HG03097 (cell line): ENCODE data around the gene TEKT5.
"Not testable (repeated sequence)": the region's sequence is repeated elsewhere in the genome, so short reads cannot be mapped to it uniquely, and the experiment has no call there.

ENCODE experiments used
- ATAC-seq: cut with Tn5 transposase; IDR thresholded peaks from one replicate; pipeline ENCODE4 v1.9.1; 2021; ENCODE audit not compliant: unreplicated experiment, low FRiP score

Gene TEKT5

DNA sequence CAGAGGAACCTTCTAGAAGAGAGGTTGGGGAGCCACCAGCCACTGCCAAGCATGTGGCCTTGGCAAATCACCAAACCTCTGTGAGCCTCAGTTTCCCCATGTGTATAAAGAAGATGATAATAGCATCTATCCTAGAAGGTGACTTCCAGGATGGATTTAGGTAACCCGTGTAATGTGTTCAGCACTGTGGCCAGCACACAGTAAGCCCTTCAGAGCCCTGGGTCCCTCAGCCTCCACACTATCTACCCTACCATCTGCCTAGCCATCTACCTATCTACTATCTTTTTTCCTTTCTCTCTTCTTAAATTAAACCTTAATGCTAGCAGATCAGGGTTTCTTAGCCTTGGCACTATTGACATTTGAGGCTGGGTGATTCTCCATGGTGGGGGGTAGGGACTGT lies 33.0 kb downstream of the TEKT5 start:
- no peak for ATAC-seq

- ATAC-seq: no peak
These were observed 33.6 kb downstream of the TEKT5 start for GRCh38 chr16:10660950-10661635.

DNA sequence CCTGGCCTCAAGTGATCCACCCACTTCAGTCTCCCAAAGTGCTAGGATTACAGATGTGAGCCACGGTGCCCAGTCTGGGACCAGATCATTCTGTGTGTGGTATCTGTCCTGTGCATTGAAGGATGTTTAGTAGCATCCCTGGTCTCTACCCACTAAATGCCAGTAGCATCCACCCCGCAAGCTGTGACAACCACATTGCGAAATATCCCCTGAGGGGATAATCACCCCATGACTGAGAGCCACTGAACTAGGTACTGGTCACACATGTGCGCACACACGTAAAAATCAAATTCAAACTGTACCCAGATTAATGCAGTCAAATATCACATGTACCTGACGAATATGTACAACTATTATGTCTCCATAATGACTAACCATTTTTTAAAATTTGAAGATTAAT lies 35.8 kb downstream of the TEKT5 start:
- ATAC-seq: no peak

GRCh38 chr16:10657925-10658324 lies 36.8 kb downstream of the TEKT5 start:
- no peak for ATAC-seq

DNA sequence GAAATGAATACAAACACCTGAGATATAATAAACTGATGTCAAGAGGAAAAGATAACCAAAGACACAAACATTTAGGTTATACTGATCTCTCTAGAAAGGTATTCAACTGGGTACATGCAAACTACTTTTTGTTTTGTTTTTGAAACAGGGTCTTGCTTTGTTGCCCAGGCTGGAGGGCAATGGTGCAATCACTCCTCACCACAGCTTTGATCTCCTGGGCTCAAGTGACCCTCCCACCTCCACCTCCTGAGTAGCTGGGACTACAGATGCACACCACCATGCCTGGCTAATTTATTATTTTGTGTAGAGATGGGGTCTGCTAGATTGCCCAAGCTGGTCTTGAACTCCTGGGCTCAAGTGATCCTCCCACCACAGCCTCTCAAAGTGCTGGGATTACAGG lies 38.1 kb downstream of the TEKT5 start:
- no peak for ATAC-seq

DNA sequence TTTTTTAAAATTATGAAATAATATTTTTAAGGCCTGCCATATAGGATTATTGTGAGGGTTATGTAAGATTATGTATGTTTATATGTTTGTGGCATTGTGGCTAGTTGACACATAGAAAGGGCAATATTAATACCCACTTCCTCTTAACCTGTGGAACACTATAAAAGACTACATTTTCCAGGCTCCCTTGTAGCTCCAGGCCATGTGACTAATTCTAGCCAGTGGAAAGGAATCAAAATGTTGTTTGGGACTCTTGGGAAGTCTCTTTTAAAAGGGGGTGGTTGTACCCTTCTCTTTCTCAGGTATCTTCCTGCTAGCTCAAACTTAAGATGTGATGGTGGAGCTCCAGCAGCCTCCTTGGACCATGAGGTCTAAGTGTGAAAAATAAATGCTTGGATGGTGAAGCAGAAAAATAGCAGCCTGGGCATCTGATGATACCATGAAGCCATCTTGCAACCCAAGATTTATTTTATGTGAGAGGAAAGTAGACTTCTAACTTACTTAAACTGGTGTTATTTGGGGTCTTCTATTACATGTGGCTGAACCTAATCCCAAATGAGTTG lies 39.2 kb downstream of the TEKT5 start:
- ATAC-seq: no peak

DNA sequence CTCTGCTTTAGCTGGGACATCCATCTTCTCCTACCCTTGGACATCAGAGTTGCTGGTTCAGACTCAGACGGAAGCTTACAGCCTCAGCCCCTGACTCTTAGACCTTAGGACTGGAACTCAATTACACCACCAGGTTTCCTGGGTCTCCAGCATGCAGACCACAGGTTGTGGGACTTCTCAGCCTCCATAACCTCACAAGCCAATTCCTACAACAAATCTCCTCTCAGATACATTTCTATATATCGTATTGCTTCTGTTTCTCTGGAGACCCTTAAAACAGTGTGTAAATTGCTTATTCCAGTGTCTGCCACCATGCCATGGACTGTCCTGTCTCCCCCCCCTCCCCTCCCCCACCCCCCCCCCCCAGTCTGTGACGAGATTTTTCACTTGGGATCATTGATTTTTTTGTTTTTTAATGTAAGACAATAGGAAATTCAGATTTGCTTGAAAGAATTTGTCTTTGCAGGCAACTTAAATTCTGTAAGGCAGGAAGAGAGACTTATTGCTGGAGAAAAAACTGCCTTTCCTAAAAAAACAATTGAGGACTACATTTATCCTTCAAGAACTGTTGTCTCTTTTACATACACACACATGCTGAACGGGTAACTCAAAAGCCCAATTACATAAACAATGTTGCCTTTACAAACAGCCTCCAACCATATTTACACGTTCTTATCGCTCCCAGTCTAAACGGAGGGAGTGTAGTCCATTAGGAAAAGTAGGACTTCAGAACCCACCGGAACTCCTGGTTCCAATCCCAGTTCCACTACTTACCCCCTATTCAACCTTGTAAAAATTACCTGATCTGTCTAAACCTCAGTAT lies 39.9 kb downstream of the TEKT5 start:
- ATAC-seq: no peak

DNA sequence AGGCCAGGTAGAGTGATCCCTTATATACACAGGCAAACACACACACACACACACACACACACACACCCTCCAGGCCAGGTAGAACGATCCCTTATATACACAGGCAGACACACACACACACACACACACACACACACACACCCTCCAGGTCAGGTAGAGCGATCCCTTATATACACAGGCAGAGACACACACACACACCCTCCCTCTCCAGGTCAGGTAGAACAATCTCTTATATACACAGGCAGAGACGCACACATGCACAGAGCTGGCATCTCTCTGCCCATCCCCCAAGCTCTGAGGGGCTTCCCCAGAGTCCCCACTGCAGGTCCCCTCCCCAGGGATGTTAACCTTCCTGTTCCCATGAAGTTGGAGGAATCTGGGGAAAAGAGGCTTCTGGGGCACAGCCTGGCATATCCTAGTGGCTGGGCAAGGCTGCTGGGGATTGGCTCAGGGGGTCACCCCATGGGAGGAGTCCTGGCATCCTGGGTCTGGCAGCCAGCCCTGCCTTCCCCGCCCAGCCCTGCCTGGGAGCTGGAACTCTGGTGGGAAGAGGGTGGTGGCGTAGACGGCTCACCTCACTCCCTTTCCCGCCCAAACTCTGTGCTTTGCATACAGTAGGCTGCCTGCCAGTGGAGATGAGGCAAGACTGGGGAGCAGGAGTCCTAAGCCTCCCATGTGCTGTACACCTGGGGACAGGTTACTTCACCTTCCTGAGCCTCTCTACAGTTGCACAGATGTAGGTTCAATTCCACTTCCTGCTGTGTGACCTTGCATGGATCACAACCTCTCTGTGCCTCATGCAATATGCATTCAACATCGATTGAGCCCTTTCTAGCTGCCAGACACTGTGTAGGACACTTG lies 41.8 kb downstream of the TEKT5 start:
- ATAC-seq: no peak

DNA sequence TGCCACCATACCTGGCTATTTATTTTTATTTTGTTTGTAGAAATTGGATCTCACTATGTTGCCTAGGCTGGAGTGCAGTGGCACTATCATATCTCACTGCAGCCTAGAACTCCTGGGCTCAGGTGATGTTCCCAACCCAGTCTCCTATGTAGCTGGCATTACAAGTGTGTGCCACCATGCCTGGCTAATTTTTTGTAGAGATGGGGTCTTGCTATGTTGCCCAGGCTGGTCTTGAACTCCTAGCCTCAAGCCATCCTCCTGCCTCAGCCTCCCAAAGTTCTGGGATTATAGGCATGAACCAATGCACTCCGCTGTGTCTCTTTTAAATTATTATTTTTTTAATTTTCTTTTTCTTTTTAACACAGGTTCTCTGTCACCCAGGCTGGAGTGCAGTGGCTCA lies 45.6 kb downstream of the TEKT5 start:
- ATAC-seq: not testable (repeated sequence)

GRCh38 chr16:10647721-10648296 lies 46.9 kb downstream of the TEKT5 start:
- no peak for ATAC-seq

GRCh38 chr16:10647264-10647720 lies 47.4 kb downstream of the TEKT5 start:
- ATAC-seq: no peak

GRCh38 chr16:10646581-10647263 lies 48.0 kb downstream of the TEKT5 start:
- no peak for ATAC-seq

- no peak for ATAC-seq
These were observed 48.5 kb downstream of the TEKT5 start for GRCh38 chr16:10646228-10646580.

DNA sequence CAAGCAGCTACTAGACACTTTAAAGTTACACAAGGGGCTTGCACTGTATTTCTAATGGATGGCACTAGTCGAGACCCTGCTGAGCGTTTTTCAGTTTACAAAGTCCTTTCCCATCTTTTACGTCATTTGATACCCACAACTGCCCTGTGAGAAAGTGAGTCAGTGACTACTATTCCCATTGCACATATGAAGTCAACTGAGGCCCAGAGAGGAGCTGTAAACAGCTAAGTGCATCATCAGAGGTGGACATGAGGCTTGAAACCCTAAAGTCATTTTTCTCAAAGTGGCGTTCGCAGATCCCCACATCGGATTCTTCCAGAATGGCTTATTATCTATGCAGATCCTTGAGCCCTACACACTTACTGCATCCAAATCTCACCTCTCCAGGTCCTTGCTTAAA lies 50.6 kb downstream of the TEKT5 start:
- no peak for ATAC-seq

GRCh38 chr16:10642964-10643363 lies 51.8 kb downstream of the TEKT5 start:
- no peak for ATAC-seq

DNA sequence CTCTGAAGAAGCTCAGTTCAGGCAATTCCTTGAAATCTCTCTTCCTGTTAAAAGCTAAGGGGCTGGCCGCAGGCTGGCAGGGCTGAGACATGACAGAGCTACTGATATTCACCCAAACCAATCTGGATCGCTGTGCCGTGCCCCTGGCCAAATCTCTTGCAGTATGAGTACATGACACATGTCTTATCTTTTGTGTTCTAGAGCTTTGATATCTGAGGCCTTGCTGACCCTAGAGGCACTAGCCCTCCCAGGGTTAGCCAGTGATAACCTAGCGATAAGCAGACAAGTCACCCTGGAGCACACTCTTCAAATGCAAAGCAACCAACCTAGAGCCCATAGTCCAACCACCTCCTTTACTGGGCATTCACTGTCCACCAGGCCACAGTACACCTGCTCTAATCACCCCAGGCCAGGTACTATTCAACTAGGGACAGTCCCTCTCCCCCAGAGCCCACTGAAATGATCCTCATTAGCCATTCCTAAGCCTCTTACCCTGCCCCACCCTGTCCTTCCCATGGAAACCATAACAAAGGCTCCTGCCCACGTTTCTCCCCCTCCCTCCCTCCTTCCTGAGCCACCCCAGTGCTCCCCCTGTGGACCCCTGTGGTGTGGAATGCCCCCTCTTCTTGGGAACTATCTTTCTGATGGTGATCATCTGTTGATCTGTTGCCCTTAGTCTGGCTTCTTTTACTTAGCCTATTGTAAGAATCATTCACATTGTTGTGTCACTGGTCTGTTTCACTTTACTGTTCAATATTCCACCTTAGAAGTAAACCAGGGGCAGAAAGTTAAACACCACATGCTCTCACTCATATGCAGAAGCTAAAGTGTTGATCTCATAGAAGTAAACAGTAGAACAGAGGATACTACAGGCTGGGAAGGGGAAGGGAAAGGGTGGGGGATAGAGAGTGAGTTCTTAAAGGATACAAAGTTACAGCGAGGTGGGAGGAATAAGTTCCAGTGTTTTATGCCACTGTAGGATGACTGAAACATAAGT lies 52.5 kb downstream of the TEKT5 start:
- no peak for ATAC-seq

GRCh38 chr16:10641555-10641952 lies 53.2 kb downstream of the TEKT5 start:
- no peak for ATAC-seq

GRCh38 chr16:10640934-10641333 lies 53.8 kb downstream of the TEKT5 start:
- ATAC-seq: no peak

DNA sequence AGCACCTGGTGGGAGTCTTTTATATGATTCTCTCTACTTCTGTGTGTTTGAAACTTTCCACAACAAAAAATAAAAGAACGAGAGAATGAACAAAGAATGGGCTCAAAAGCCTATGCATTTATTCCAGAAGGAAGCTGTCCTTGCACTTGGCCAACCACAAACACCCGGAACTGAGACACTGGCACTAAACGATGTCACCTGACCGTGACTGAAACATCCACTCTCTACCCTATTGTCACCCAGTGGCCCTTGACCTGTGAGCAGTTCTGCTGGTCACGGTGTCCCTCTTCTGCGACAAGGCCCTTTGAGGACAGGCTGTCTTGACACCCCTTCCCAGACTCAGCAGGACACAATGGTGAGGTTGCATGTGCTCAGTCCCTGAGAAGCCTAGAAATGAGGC lies 56.6 kb downstream of the TEKT5 start:
- no peak for ATAC-seq
